HFF-Myc (cell line): ENCODE results near the gene DDAH1.
A peak's percentile ranks its signal among the peaks of the same experiment; 100 is the strongest.

Source experiments
- DNase-seq: peaks from one replicate; pipeline ENCODE4 v3.0.0-alpha.2; 2011; ENCODE audit warnings: low read depth; ENCODE audit errors: extremely low read depth
- H3K4me3 ChIP-seq: replicated peaks from 2 replicates; pipeline ENCODE4 v1.5.1; 2011; ENCODE audit warnings: low read depth, mild to moderate bottlenecking, control low read depth, low read length
- TF ChIP-seq, protein P1 (sequence below): IDR thresholded peaks from 2 replicates; pipeline ENCODE4 v1.5.1; 2012; ENCODE audit warnings: mild to moderate bottlenecking, low read depth, low read length, control low read depth; ENCODE audit errors: missing control alignments

DDAH1 gene

GRCh38 chr1:85404408-85404807 lies 60.6 kb downstream of the DDAH1 start:
- no peak for DNase-seq
- TF ChIP-seq, protein P1, sequence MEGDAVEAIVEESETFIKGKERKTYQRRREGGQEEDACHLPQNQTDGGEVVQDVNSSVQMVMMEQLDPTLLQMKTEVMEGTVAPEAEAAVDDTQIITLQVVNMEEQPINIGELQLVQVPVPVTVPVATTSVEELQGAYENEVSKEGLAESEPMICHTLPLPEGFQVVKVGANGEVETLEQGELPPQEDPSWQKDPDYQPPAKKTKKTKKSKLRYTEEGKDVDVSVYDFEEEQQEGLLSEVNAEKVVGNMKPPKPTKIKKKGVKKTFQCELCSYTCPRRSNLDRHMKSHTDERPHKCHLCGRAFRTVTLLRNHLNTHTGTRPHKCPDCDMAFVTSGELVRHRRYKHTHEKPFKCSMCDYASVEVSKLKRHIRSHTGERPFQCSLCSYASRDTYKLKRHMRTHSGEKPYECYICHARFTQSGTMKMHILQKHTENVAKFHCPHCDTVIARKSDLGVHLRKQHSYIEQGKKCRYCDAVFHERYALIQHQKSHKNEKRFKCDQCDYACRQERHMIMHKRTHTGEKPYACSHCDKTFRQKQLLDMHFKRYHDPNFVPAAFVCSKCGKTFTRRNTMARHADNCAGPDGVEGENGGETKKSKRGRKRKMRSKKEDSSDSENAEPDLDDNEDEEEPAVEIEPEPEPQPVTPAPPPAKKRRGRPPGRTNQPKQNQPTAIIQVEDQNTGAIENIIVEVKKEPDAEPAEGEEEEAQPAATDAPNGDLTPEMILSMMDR, result no peak
- no peak overlapping the region for H3K4me3 ChIP-seq

DNA sequence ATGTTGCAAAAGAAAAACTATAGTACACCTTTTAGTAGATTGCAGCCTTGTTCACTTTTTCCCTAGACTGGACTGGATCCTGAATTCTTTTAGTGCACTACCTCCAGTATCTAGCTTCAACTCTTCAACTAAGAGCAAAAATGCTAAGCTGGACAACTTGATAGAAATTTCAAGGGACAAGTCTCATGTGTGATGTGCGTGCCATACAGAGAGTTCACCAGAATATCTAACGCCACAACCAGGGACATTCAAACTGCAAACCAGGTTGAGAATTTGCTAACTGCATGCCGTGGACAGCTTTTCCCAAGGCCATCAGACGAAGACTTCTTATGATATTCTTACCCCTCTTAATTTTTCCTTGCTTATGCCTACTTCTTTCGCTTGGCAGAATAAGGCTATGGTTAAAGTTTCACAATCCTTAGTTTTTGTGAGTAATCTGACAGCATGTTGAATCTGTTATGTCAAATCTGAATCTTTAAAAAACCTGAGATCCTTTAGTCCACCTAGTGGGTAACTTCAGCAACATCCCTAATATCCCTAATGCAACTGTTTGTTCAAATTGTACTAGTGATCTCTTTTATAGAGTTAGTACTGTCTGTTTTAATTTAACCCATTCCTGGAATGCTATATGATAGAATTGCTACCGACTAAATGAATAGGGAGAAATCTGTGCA lies 66.4 kb downstream of the DDAH1 start:
- TF ChIP-seq, protein P1, result peak; percentile 21
- no peak for DNase-seq
- no peak overlapping the region for H3K4me3 ChIP-seq

DNA sequence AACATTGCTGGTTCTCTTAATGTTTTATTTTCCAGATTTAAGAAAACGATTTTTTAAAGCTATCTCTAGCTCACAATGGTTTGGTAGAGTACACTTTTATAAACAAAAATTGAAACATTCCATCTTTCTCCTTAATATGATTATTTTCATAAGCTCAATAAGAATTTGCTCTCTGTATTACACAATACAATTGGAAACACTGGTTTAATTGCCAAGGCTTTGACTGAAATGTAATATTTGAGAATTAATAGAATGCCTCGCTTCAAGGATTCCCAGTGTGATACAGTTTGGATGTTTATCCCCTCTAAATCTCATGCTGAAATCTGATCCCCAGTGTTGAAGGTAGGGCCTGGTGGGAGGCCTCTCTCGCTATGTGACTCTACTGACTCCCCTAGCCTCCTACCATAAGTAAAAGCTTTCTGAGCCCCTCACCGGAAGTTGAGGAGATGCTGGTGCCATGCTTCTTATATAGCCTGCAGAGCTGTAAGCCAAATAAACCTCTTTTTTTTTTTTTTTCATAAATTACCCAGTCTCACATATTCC lies 67.4 kb downstream of the DDAH1 start:
- no peak overlapping the region for H3K4me3 ChIP-seq
- no peak for DNase-seq
- TF ChIP-seq, protein P1, result no peak

DNA sequence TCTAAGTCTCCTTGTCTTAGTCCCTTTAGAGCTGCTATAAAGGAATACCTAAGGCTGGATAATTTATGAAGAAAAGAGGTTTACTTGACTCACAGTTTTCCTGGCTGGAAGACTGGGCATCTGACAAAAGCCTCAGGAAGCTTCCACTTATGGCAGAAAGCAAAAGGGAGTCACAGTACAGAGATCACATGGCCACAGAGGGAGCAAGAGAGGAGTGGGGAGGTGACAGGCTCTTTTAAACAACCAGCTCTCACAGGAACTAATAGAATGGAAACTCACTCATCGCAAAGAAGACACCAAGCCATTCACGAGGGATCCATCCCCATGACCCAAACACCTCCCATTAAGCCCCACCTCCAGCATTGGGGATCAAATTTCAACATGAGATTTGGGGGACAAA lies 68.8 kb downstream of the DDAH1 start:
- TF ChIP-seq, protein P1, result no peak
- H3K4me3 ChIP-seq, result no peak overlapping the region
- DNase-seq, result no peak

DNA sequence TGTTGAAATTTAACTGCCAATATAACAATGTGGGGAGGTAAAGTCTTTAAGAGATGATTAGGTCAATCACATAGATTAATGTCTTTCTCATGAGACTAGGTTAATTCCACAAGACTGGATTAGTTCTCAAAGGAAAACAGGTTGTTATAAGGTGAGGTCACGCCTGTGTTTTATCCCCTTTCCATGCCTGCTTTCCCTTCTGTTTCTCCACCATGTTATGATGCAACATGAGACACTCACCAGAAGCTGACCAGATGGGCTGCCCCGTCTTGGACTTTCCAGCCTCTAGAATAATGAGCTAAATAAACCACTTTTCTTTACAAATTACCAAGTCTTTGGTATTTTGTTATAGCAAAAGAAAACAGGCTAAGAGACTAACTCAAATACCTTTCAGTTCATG lies 70.8 kb downstream of the DDAH1 start:
- no peak for DNase-seq
- TF ChIP-seq, protein P1, result no peak

GRCh38 chr1:85393490-85393889 lies 71.5 kb downstream of the DDAH1 start:
- DNase-seq, result no peak
- H3K4me3 ChIP-seq, result no peak overlapping the region
- TF ChIP-seq, protein P1, result no peak

More for the DNA sequence above, 70.8 kb downstream of the DDAH1 start:
- no peak overlapping the region for H3K4me3 ChIP-seq
